Stimulated activated naive CD8-positive, alpha-beta T cell treated with anti-CD3 and anti-CD28 coated beads, Interleukin-15, amount 100 ng/mL, for 72 hours (primary cell): Measurements from ENCODE around the gene SLC66A1.
"Not testable (repeated sequence)": the region's sequence is repeated elsewhere in the genome, so short reads cannot be mapped to it uniquely, and the experiment has no call there.

Experiments used
- ATAC-seq: fragments of 150-1000 bp; cut with Tn5 transposase; 2 replicates; pipeline ENCODE4 v1.10.0; 2021; ENCODE audit warnings: mild to moderate bottlenecking, moderate library complexity
- DNase-seq, 2 donors: peaks; one replicate each; pipeline ENCODE4 v3.0.0; 2021 to 2022
- H3K27ac Mint-ChIP-seq, 2 donors: one replicate each; pipeline ENCODE4 v1.8.0; 2022; ENCODE audit warnings: mild to moderate bottlenecking in 2 of 2, mixed read lengths in 2 of 2, moderate library complexity in 2 of 2
- H3K27me3 Mint-ChIP-seq: one replicate; pipeline ENCODE4 v1.8.0; 2022; ENCODE audit warnings: mixed read lengths
- H3K4me1 Mint-ChIP-seq: one replicate; pipeline ENCODE4 v1.8.0; 2022; ENCODE audit warnings: mild to moderate bottlenecking, mixed read lengths
- H3K4me3 Mint-ChIP-seq, 2 donors: one replicate each; pipeline ENCODE4 v1.8.0; 2022; ENCODE audit warnings: mild to moderate bottlenecking in 2 of 2, mixed read lengths in 2 of 2, moderate library complexity in 1 of 2
- H3K9me3 Mint-ChIP-seq, 2 donors: one replicate each; pipeline ENCODE4 v1.8.0; 2022; ENCODE audit warnings: mixed read lengths in 2 of 2

SLC66A1 gene, protein sequence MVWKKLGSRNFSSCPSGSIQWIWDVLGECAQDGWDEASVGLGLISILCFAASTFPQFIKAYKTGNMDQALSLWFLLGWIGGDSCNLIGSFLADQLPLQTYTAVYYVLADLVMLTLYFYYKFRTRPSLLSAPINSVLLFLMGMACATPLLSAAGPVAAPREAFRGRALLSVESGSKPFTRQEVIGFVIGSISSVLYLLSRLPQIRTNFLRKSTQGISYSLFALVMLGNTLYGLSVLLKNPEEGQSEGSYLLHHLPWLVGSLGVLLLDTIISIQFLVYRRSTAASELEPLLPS

DNA sequence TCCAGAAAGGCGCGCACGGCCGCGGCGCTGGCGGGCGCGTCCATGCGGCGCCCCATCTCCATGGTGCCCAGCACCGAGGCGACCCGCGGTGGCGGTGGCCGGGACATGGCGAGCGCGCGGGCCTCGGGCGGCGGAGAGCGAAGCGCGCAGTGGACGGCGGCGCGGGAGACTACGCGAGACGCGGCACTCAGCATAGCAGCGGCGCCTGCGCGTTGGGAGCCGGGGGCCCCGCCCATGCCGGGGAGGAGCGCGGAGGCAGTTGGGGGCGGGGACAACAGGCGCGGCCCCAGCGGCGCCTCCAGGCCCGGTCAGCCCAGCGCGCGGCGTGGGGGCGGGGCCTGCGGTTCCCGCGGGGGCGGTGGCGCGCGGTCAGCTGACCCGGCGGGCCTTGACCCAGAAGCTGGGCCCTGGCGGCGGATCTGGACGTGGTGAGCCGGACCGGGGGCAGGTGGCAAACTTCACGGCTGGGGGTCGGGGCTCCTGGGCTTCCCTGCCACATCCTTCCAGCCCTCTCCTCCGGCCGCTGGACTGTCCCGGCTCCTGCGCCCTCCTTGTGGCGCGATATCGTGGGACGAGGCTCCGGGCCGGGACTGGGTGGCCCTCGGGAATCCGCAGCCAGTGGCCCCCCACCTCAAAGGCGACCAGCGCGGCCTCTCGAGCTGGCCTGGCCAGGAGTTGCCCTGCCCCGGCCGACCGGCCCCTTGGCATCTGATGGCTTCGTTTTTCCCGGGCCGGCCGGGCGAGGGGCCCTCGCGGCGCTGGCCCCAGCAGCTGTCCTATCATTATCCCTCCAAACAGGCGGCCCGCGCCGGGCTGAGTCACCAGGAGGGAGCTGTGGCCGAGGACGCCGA, at the start of gene SLC66A1, which contains the start of gene AKR7A2:
SLC66A1 (plus strand) TSS at position 396 of the 851 bp plus-strand sequence. CDS start 5,352 bp downstream, outside the sequence.
AKR7A2 (minus strand) TSS at position 214 of the 851 bp plus-strand sequence; CDS start at position 194, 20 bp downstream.
- Mint-ChIP-seq H3K27ac (peak within 1 kb of the TSS; percentile 81 to 91), H3K27me3 (no peaks in the 10 kb centered on the region), H3K9me3 (no peaks in the 10 kb centered on the region), H3K4me3 (peak within 1 kb of the TSS; percentile 86 to 92), H3K4me1 (peaks cover 54% of the 10 kb centered on the region)
- DNase-seq, result peak; percentile 90 to 93
- peak; percentile 96 for ATAC-seq

GRCh38 chr1:19262744-19263143, 49.4 kb upstream of the SLC66A1 start:
- peaks cover under 1% of the 10 kb centered on the region for H3K4me1 Mint-ChIP-seq
- H3K9me3 Mint-ChIP-seq, result no peaks in the 10 kb centered on the region
- H3K4me3 Mint-ChIP-seq, result no peak overlapping the region
- DNase-seq (no peak), ATAC-seq (no peak)
- H3K27ac Mint-ChIP-seq, result no peak overlapping the region
- H3K27me3 Mint-ChIP-seq, result no peaks in the 10 kb centered on the region

DNA sequence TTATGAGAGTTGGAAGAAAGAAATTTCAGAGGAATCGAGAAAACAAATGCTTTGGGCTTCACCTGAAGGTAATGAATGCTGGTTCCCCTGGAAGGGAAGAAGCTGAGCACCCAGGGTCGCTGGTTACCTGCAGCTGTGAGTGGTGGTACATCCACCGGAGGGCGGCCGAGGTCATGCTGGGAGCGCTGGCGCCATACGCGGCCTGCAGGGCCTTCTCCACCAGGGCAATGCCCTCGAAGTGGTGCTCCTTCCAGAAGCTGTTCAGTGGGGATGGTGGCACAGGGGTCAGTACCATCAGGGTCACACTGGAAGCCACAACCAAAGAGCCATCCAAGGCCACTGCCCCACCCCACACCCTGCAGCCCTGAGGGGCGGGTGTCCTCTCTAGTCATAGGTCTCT, 43.7 kb upstream of the SLC66A1 start:
- Mint-ChIP-seq H3K27me3 (peaks cover 24% of the 10 kb centered on the region), H3K27ac (no peak overlapping the region), H3K4me1 (peaks cover 4% of the 10 kb centered on the region), H3K9me3 (peaks cover 0 to 4% of the 10 kb centered on the region in 2 donors), H3K4me3 (no peak overlapping the region)
- DNase-seq, result no peak
- no peak for ATAC-seq

GRCh38 chr1:19269427-19270342, 42.4 kb upstream of the SLC66A1 start:
- not testable (repeated sequence) for ATAC-seq, H3K4me1 Mint-ChIP-seq, H3K4me3 Mint-ChIP-seq, DNase-seq, H3K9me3 Mint-ChIP-seq, H3K27ac Mint-ChIP-seq
- H3K27me3 Mint-ChIP-seq, result peaks cover 36% of the 10 kb centered on the region

DNA sequence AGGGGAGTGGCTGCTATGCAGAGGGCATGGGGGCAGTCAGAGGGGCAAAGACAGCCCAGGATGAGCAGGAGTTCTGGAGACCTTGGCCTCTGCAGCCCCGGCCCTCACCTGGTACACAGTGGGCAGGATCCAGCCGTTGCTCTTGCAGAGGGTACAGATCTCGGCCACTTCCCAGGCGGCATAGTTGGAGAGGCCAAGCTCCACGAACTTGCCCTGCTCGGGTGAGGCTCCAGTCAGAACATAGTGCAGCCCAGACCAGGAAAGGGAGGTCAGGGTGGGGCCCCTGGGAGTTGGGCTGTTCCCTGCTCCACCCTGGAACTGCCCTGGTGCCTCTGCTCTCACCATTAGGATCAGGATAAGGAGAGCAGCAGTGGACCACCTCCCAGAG, 41.8 kb upstream of the SLC66A1 start:
- ATAC-seq, H3K27ac Mint-ChIP-seq, H3K4me1 Mint-ChIP-seq, H3K9me3 Mint-ChIP-seq, H3K4me3 Mint-ChIP-seq, DNase-seq: not testable (repeated sequence)
- peaks cover 38% of the 10 kb centered on the region for H3K27me3 Mint-ChIP-seq

GRCh38 chr1:19272064-19272463, 40.1 kb upstream of the SLC66A1 start:
- Mint-ChIP-seq H3K27ac (no peak overlapping the region), H3K9me3 (peaks cover 10 to 13% of the 10 kb centered on the region in 2 donors), H3K4me3 (no peak overlapping the region), H3K27me3 (peaks cover 38% of the 10 kb centered on the region), H3K4me1 (peaks cover 7% of the 10 kb centered on the region)
- ATAC-seq (no peak), DNase-seq (no peak)

- Mint-ChIP-seq H3K9me3 (peaks cover 10 to 13% of the 10 kb centered on the region in 2 donors), H3K4me1 (peaks cover 7% of the 10 kb centered on the region), H3K27me3 (peaks cover 38% of the 10 kb centered on the region), H3K4me3 (peak overlapping the region in 1 of 2 donors; percentile 59), H3K27ac (no peak overlapping the region)
- ATAC-seq, result no peak
- DNase-seq, result no peak
These were observed 38.9 kb upstream of the SLC66A1 start for GRCh38 chr1:19273106-19273843.

- ATAC-seq, result peak; percentile 62
- H3K4me1 Mint-ChIP-seq, H3K27ac Mint-ChIP-seq, DNase-seq, H3K4me3 Mint-ChIP-seq: not testable (repeated sequence)
- H3K9me3 Mint-ChIP-seq, result peaks cover 10 to 13% of the 10 kb centered on the region in 2 donors
- H3K27me3 Mint-ChIP-seq, result peaks cover 38% of the 10 kb centered on the region
These were observed 38.1 kb upstream of the SLC66A1 start for GRCh38 chr1:19273844-19274531.

- DNase-seq, result no peak
- Mint-ChIP-seq H3K27me3 (peaks cover 38% of the 10 kb centered on the region), H3K4me1 (peaks cover 7% of the 10 kb centered on the region), H3K4me3 (no peak overlapping the region), H3K27ac (no peak overlapping the region), H3K9me3 (peaks cover 10 to 13% of the 10 kb centered on the region in 2 donors)
- ATAC-seq, result no peak
These were observed 37.5 kb upstream of the SLC66A1 start for GRCh38 chr1:19274636-19275035.

GRCh38 chr1:19283891-19284290, 28.2 kb upstream of the SLC66A1 start:
- H3K27me3 Mint-ChIP-seq, result peaks cover 13% of the 10 kb centered on the region
- ATAC-seq (no peak), DNase-seq (no peak)
- no peak overlapping the region for H3K27ac Mint-ChIP-seq
- no peak overlapping the region for H3K4me3 Mint-ChIP-seq
- no peaks in the 10 kb centered on the region for H3K9me3 Mint-ChIP-seq
- H3K4me1 Mint-ChIP-seq, result peaks cover 9% of the 10 kb centered on the region

GRCh38 chr1:19284881-19285280, 27.2 kb upstream of the SLC66A1 start:
- Mint-ChIP-seq H3K4me3 (no peak overlapping the region), H3K27me3 (peaks cover 23% of the 10 kb centered on the region), H3K27ac (no peak overlapping the region), H3K9me3 (no peaks in the 10 kb centered on the region), H3K4me1 (peaks cover 14% of the 10 kb centered on the region)
- ATAC-seq, result no peak
- no peak for DNase-seq

DNA sequence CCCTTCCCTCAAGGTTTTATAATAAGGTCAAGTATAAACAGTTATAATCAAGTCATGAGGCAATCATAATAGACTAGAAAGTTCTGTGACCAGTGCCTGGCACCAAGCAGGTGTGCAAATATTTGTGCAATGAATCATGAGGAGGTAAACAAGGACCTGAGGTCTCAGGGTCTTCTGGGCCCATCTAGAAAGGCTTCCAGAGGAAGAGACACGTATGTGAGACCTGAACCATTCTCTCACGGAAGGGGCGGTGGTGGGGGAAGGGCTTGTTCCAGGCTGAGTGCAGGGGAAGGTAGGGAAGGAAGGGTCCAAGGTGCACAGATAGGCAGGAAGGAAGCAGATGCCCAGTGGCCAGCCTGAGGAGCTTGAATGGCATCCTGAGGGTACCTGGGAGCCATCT, 26.8 kb upstream of the SLC66A1 start:
- not testable (repeated sequence) for H3K4me3 Mint-ChIP-seq, ATAC-seq, H3K27ac Mint-ChIP-seq, H3K9me3 Mint-ChIP-seq, DNase-seq
- Mint-ChIP-seq H3K27me3 (peaks cover 26% of the 10 kb centered on the region), H3K4me1 (peaks cover 14% of the 10 kb centered on the region)

DNA sequence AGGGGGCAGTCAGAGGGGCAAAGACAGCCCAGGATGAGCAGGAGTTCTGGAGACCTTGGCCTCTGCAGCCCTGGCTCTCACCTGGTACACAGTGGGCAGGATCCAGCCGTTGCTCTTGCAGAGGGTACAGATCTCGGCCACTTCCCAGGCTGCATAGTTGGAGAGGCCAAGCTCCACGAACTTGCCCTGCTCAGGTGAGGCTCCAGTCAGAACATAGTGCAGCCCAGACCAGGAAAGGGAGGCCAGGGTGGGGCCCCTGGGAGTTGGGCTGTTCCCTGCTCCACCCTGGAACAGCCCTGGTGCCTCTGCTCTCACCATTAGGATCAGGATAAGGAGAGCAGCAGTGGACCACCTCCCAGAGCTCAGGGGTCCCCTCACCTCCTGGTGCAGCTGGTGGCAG, 26.3 kb upstream of the SLC66A1 start:
- Mint-ChIP-seq H3K27me3 (peaks cover 26% of the 10 kb centered on the region), H3K4me1 (peaks cover 14% of the 10 kb centered on the region)
- not testable (repeated sequence) for H3K9me3 Mint-ChIP-seq, H3K4me3 Mint-ChIP-seq, DNase-seq, ATAC-seq, H3K27ac Mint-ChIP-seq
